Esophagus squamous epithelium (tissue), 5 donors: Measurements from ENCODE around the gene PODXL. TPM values are rescaled to one million over a fixed set of nuclear protein-coding genes. Genes with fewer than 3 reads are reported as not detected.

ENCODE experiments used
- DNase-seq: peaks from one replicate; lab custom pipeline; 2025; lab: John Stamatoyannopoulos, UW
- H3K27ac ChIP-seq, 4 donors: fragments of 200-600 bp; sonication (generic); one replicate each; pipeline ENCODE4 v1.5.1; 2016 to 2019; ENCODE audit warnings: mild to moderate bottlenecking in 1 of 4
- H3K27me3 ChIP-seq, 4 donors: fragments of 200-600 bp; sonication (generic); 1 replicate in 3 of 4; 2 replicates in 1 of 4; pipeline versions ENCODE4 v1.5.1 to v1.6.0; 2017 to 2021; ENCODE audit warnings: antibody characterized with exemption in 1 of 4
- H3K36me3 ChIP-seq, 3 donors: fragments of 200-600 bp; sonication (generic); one replicate each; pipeline ENCODE4 v1.5.1; 2016 to 2019
- H3K4me1 ChIP-seq, 3 donors: fragments of 200-600 bp; sonication (generic); one replicate each; pipeline ENCODE4 v1.5.1; 2017 to 2019
- H3K4me3 ChIP-seq, 4 donors: fragments of 200-600 bp; sonication (generic); 1 replicate in 3 of 4; 2 replicates in 1 of 4; pipeline ENCODE4 v1.5.1; 2016 to 2019; ENCODE audit warnings: mild to moderate bottlenecking in 2 of 4, moderate library complexity in 1 of 4
- H3K9me3 ChIP-seq, 3 donors: fragments of 200-600 bp; sonication (generic); one replicate each; pipeline ENCODE4 v1.5.1; 2016 to 2019
- CTCF ChIP-seq, 6 experiments: fragments of 450-650 bp in 4 of 6; fragments of 200-600 bp in 2 of 6; sonication (generic) in 2 of 6; IDR thresholded peaks; one replicate each; pipeline ENCODE4 v1.5.1; 2016 to 2019; ENCODE audit warnings: antibody characterized with exemption in 6 of 6, mild to moderate bottlenecking in 4 of 6, moderate library complexity in 4 of 6
- POLR2A ChIP-seq, 4 donors: fragments of 450-650 bp; IDR thresholded peaks; one replicate each; pipeline ENCODE4 v1.6.1; 2017; ENCODE audit warnings: antibody characterized with exemption in 4 of 4, mild to moderate bottlenecking in 4 of 4, moderate library complexity in 3 of 4
- WGBS, 2 donors: methylation state at CpG; one replicate each; pipeline ENCODE4 v1.1.5; 2018; 5-methylcytosine and 5-hydroxymethylcytosine counted together
- intact Hi-C: fragments of 100-400 bp; cut with DNase I; formaldehyde crosslinking; loops from one replicate; pipeline ENCODE4 v1.15.0; 2022
- total RNA-seq, 4 donors: library from RNA; depleted of rRNA; stranded (reverse); fragments of >200 nt; gene quantifications; one replicate each; pipeline ENCODE4 v1.1.0, GENCODE V29; 2016
- donor health status: DM: yes; HTN: yes; CAD: no.

The PODXL gene
- total RNA-seq, 4 donors from 2014 or later: 5.0 to 22.3 (median 7.6) TPM

DNA sequence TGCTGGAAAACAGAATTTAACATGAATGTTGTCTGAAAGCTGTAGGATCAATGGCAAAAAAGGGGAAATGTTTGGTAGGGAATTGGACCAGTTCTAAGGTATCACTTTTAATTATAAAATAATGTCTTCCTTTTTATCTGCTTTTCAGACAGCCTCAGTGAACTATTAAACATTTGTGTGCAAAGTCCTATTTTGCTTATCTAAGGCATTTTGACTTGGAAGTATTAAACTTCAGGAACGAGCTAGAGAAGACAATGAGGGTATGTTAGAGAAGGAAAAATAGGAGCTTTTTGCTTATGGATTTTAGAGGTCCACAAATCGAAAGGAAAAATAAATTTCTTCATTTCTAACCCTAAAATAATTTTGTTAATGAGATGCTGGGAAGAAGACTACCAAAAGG is 63.3 kb downstream of the PODXL start:
- H3K27ac ChIP-seq: no peak overlapping the region
- no peak overlapping the region for H3K4me3 ChIP-seq
- TF ChIP-seq CTCF (IDR thresholded peaks at IDR 0.05) (no peak), POLR2A (IDR thresholded peaks at IDR 0.05) (no peak)
- H3K9me3 ChIP-seq: no peaks in the 10 kb centered on the region
- no peak for DNase-seq
- WGBS, 2 donors: 89 to 94% methylated on average over 2 of the region's 2 CpGs
- H3K27me3 ChIP-seq: no peaks in the 10 kb centered on the region
- peaks cover 0 to 23% (median 0%) of the 10 kb centered on the region in 3 donors for H3K36me3 ChIP-seq
- intact Hi-C loops: no loop called here
- peaks cover 0 to 6% (median 0%) of the 10 kb centered on the region in 3 donors for H3K4me1 ChIP-seq

DNA sequence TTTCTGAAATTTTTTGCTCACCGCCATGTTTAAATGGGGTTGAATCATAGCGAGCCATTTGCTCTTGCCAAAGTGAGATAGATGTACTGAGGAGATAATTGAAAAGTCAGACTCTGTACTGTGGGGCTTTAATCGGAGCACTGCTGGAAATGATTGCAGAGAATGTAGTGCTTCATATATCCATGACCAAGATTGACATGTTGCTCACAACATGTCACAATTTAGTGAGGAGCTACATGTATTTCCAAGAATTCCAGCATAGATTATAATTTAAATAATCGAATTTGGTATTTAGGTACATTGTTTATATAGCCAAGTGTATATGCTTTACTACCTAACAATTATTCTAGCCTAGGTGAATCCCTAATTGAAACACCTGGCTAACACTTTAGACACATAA is 66.5 kb downstream of the PODXL start:
- H3K27me3 ChIP-seq: no peaks in the 10 kb centered on the region
- no peak overlapping the region for H3K27ac ChIP-seq
- peaks cover 0 to 27% (median 0%) of the 10 kb centered on the region in 3 donors for H3K36me3 ChIP-seq
- TF ChIP-seq CTCF (IDR thresholded peaks at IDR 0.05): no peak
- H3K4me1 ChIP-seq: no peaks in the 10 kb centered on the region
- H3K4me3 ChIP-seq: no peak overlapping the region
- WGBS, 2 donors: 89 to 98% methylated on average over 4 of the region's 4 CpGs
- H3K9me3 ChIP-seq: no peaks in the 10 kb centered on the region
- intact Hi-C loops: no loop called here
- no peak for DNase-seq

GRCh38 chr7:131489196-131489595 is 67.2 kb downstream of the PODXL start:
- no peaks in the 10 kb centered on the region for H3K27me3 ChIP-seq
- no peak overlapping the region for H3K27ac ChIP-seq
- no peaks in the 10 kb centered on the region for H3K4me1 ChIP-seq
- H3K4me3 ChIP-seq: no peak overlapping the region
- 27 to 50% methylated on average over 1 of the region's 1 CpG for WGBS, 2 donors
- H3K36me3 ChIP-seq: peaks cover 0 to 30% (median 0%) of the 10 kb centered on the region in 3 donors
- DNase-seq: no peak
- intact Hi-C loops: no loop called here
- H3K9me3 ChIP-seq: no peaks in the 10 kb centered on the region
- TF ChIP-seq CTCF (IDR thresholded peaks at IDR 0.05): no peak
- no peak for TF ChIP-seq POLR2A (IDR thresholded peaks at IDR 0.05)

DNA sequence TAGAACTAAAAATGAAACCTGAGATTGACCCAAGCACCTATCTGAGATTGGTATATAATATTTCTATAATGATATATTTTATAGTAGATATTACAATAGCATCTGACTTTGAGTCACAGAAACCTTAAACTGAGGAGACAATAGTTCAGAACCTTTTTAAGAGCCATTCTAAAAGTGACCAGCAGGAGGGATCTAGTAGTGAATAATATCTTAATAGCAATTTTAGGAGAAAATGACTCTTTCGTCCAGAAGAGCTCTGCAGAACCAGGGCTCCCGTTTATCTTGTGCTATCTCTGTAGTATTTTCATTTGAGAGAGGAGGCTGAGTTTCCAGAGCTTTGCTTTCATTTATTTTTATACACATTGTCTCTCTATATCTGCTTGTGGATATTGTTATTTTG is 68.1 kb downstream of the PODXL start:
- Histone ChIP-seq H3K4me1 (no peaks in the 10 kb centered on the region), H3K36me3 (peaks cover 0 to 35% (median 0%) of the 10 kb centered on the region in 3 donors), H3K9me3 (no peaks in the 10 kb centered on the region), H3K4me3 (no peak overlapping the region), H3K27ac (no peak overlapping the region), H3K27me3 (no peaks in the 10 kb centered on the region)
- intact Hi-C loops: no loop called here
- no peak for TF ChIP-seq POLR2A (IDR thresholded peaks at IDR 0.05)
- peak in 1 of 6 experiments; percentile 26 for TF ChIP-seq CTCF (IDR thresholded peaks at IDR 0.05)
- WGBS, 2 donors: 78 to 86% methylated on average over 2 of the region's 2 CpGs
- DNase-seq: no peak

GRCh38 chr7:131487217-131487616 is 69.2 kb downstream of the PODXL start:
- intact Hi-C loops: no loop called here
- H3K27me3 ChIP-seq: no peaks in the 10 kb centered on the region
- 69 to 80% methylated on average over 1 of the region's 1 CpG for WGBS, 2 donors
- TF ChIP-seq POLR2A (IDR thresholded peaks at IDR 0.05) (no peak), CTCF (IDR thresholded peaks at IDR 0.05) (no peak)
- H3K36me3 ChIP-seq: peaks cover 0 to 39% (median 0%) of the 10 kb centered on the region in 3 donors
- DNase-seq: no peak
- H3K9me3 ChIP-seq: no peaks in the 10 kb centered on the region
- H3K27ac ChIP-seq: peak overlapping the region in 1 of 4 donors; percentile 3
- no peaks in the 10 kb centered on the region for H3K4me1 ChIP-seq
- H3K4me3 ChIP-seq: no peak overlapping the region
